A673 (cell line): ENCODE results near the gene VTCN1. TPM values are rescaled to one million over a fixed set of nuclear protein-coding genes. Genes with fewer than 3 reads are reported as not detected.
"Not testable (repeated sequence)": the region's sequence is repeated elsewhere in the genome, so short reads cannot be mapped to it uniquely, and the experiment has no call there.

Source experiments
- BruUV-seq: library from RNA; stranded (reverse); fragments of 400-500 nt; replicated peaks from 2 replicates; lab custom pipeline; 2021; lab: Mats Ljungman, UMichigan
- CTCF ChIA-PET: fragments of 300-600 bp; sonication (Branson Sonifier 250); formaldehyde crosslinking; loops from one replicate; lab custom pipeline; 2022; ENCODE audit warnings: antibody characterized with exemption; lab: Charles Lee
- POLR2A ChIA-PET: fragments of 300-600 bp; sonication (Branson Sonifier 250); formaldehyde crosslinking; loops from one replicate; lab custom pipeline; 2022; ENCODE audit warnings: antibody characterized with exemption; ENCODE audit not compliant: low non-redundant PET; lab: Charles Lee
- DNase-seq: peaks from one replicate; pipeline ENCODE4 v3.0.0-alpha.2; 2015; ENCODE audit warnings: low spot score
- H3K27ac ChIP-seq: fragments of 200-600 bp; sonication (generic); 2 replicates; pipeline ENCODE4 v1.5.1; 2016; ENCODE audit warnings: mixed run types, low read depth, mild to moderate bottlenecking, mixed read lengths, antibody characterized with exemption, low read length; ENCODE audit not compliant: poor library complexity, severe bottlenecking
- H3K27me3 ChIP-seq: fragments of 200-600 bp; sonication (generic); replicated peaks from 2 replicates; pipeline ENCODE4 v1.6.1; 2017; ENCODE audit warnings: mixed run types, low read depth, mild to moderate bottlenecking, mixed read lengths, antibody characterized with exemption, low read length; ENCODE audit not compliant: insufficient read depth, poor library complexity
- H3K36me3 ChIP-seq: fragments of 200-600 bp; sonication (generic); 2 replicates; pipeline ENCODE4 v1.6.1; 2016; ENCODE audit warnings: mixed run types, mild to moderate bottlenecking, mixed read lengths, antibody characterized with exemption, low read length; ENCODE audit not compliant: insufficient read depth, poor library complexity, severe bottlenecking
- H3K4me1 ChIP-seq: fragments of 200-600 bp; sonication (generic); 2 replicates; pipeline ENCODE4 v1.6.1; 2017; ENCODE audit warnings: mixed run types, mild to moderate bottlenecking, mixed read lengths, antibody characterized with exemption, low read length; ENCODE audit not compliant: insufficient read depth, poor library complexity, severe bottlenecking
- H3K4me3 ChIP-seq: fragments of 200-600 bp; sonication (generic); 2 replicates; pipeline ENCODE4 v1.5.1; 2016; ENCODE audit warnings: low read depth, mixed run types, mild to moderate bottlenecking, mixed read lengths, low read length; ENCODE audit not compliant: poor library complexity, severe bottlenecking
- H3K9me3 ChIP-seq: fragments of 200-600 bp; sonication (generic); 2 replicates; pipeline ENCODE4 v1.6.1; 2016; ENCODE audit warnings: mixed run types, low read depth, mild to moderate bottlenecking, mixed read lengths, antibody characterized with exemption, low read length; ENCODE audit not compliant: poor library complexity, severe bottlenecking
- CTCF ChIP-seq: fragments of 300-800, 200-600 bp; sonication (generic); conservative IDR thresholded peaks from 2 replicates; pipeline ENCODE4 v1.5.1; 2017; ENCODE audit warnings: low read depth, mild to moderate bottlenecking, antibody characterized with exemption, low read length, moderate library complexity, mixed read lengths
- EZH2 ChIP-seq: fragments of 200-600 bp; sonication (generic); IDR thresholded peaks from 2 replicates; pipeline ENCODE4 v1.6.1; 2017; ENCODE audit warnings: borderline replicate concordance, low read depth, mild to moderate bottlenecking, mixed read lengths, antibody characterized with exemption, low read length; ENCODE audit not compliant: poor library complexity, severe bottlenecking
- intact Hi-C: fragments of 100-400 bp; cut with micrococcal nuclease; formaldehyde crosslinking; loops from one replicate; pipeline ENCODE4 v1.10.0; 2022; ENCODE audit not compliant: unreplicated experiment
- total RNA-seq: library from RNA; stranded (reverse); gene quantifications from 2 replicates; pipeline ENCODE4 v1.2.3, GENCODE V29; 2021

VTCN1 gene
- total RNA-seq, 1 experiment from 2014 or later = not detected

- CTCF ChIA-PET = interaction anchor here (0.5 to 1.3 kb wide), 2 partner anchors 66 to 162 kb away, joined by 5 to 13 read pairs; no protein-coding TSS in a partner anchor
- H3K27me3 ChIP-seq = peaks cover 8% of the 10 kb centered on the region
- no peak overlapping the region for H3K27ac ChIP-seq
- intact Hi-C loops = loop anchor here (1.0 to 5.0 kb wide), 2 partner anchors 55 to 162 kb away; no protein-coding TSS in a partner anchor
- POLR2A ChIA-PET = interaction anchor here (0.6 kb wide), 1 partner anchor 359 kb away, joined by 3 read pairs; no protein-coding TSS in a partner anchor
- H3K36me3 ChIP-seq = no peaks in the 10 kb centered on the region
- no peak for DNase-seq
- TF ChIP-seq CTCF (no peak), EZH2 (no peak)
- BruUV-seq = no TSS peak
- H3K4me3 ChIP-seq = peak overlapping the region; percentile 59
- no peaks in the 10 kb centered on the region for H3K9me3 ChIP-seq
- H3K4me1 ChIP-seq = no peaks in the 10 kb centered on the region
Observed at GRCh38 chr1:117122330-117123025, 88.2 kb downstream of the VTCN1 start.

GRCh38 chr1:117121589-117122329 lies 89.0 kb downstream of the VTCN1 start, which contains the start of gene TRIM45:
TRIM45 (minus strand) TSS chr1:117121749; CDS start chr1:117121201, 548 bp downstream.
- Histone ChIP-seq H3K4me3 (peak within 1 kb of the TSS; percentile 59), H3K27me3 (peaks cover 8% of the 10 kb centered on the region), H3K27ac (peak within 1 kb of the TSS; percentile 82), H3K4me1 (no peaks in the 10 kb centered on the region), H3K9me3 (no peaks in the 10 kb centered on the region), H3K36me3 (no peaks in the 10 kb centered on the region)
- ChIA-PET CTCF (interaction anchor here (0.5 to 1.3 kb wide), 2 partner anchors 65 to 163 kb away, joined by 5 to 13 read pairs; no protein-coding TSS in a partner anchor), POLR2A (no interaction called here)
- DNase-seq = peak; percentile 96
- no TSS peak for BruUV-seq
- peak; percentile 92 for TF ChIP-seq CTCF
- no peak for TF ChIP-seq EZH2
- intact Hi-C loops = loop anchor here (1.0 to 5.0 kb wide), 2 partner anchors 54 to 163 kb away; no protein-coding TSS in a partner anchor

GRCh38 chr1:117120774-117121588 lies 89.7 kb downstream of the VTCN1 start:
- POLR2A ChIA-PET = no interaction called here
- TF ChIP-seq CTCF = no peak
- no peak for TF ChIP-seq EZH2
- H3K27me3 ChIP-seq = peaks cover 6% of the 10 kb centered on the region
- intact Hi-C loops = loop anchor here (5.0 kb wide), 1 partner anchor 54 kb away; no protein-coding TSS in a partner anchor
- peak; percentile 11 for DNase-seq
- CTCF ChIA-PET = no interaction called here
- H3K4me3 ChIP-seq = peak overlapping the region; percentile 59
- no peaks in the 10 kb centered on the region for H3K4me1 ChIP-seq
- H3K36me3 ChIP-seq = no peaks in the 10 kb centered on the region
- H3K9me3 ChIP-seq = no peaks in the 10 kb centered on the region
- BruUV-seq = no TSS peak
- H3K27ac ChIP-seq = peak overlapping the region; percentile 82

- CTCF ChIA-PET, H3K4me1 ChIP-seq, H3K36me3 ChIP-seq, BruUV-seq, DNase-seq, H3K4me3 ChIP-seq, POLR2A ChIA-PET, H3K27ac ChIP-seq, H3K9me3 ChIP-seq, H3K27me3 ChIP-seq: not testable (repeated sequence)
- intact Hi-C loops = loop anchor here (2.0 kb wide), 1 partner anchor 20 kb away; no protein-coding TSS in a partner anchor
Observed at GRCh38 chr1:117119144-117119543, 91.6 kb downstream of the VTCN1 start.
